ENCODE data around the gene CDH3.

GRCh38 chr16:68737730-68738629 is 92.9 kb downstream of the CDH3 start:
- no peak for TF ChIP-seq CTCF (IDR thresholded peaks at IDR 0.05)
- no peak for TF ChIP-seq POLR2A (IDR thresholded peaks at IDR 0.05)
